ENCODE results near the gene ARRDC3. TPM values are rescaled to one million over a fixed set of nuclear protein-coding genes. Genes with fewer than 3 reads are reported as not detected.
"Not testable (repeated sequence)": the region's sequence is repeated elsewhere in the genome, so short reads cannot be mapped to it uniquely, and the experiment has no call there.

ARRDC3 gene
- total RNA-seq, 1 experiment from 2014 or later, result 41.6 TPM

DNA sequence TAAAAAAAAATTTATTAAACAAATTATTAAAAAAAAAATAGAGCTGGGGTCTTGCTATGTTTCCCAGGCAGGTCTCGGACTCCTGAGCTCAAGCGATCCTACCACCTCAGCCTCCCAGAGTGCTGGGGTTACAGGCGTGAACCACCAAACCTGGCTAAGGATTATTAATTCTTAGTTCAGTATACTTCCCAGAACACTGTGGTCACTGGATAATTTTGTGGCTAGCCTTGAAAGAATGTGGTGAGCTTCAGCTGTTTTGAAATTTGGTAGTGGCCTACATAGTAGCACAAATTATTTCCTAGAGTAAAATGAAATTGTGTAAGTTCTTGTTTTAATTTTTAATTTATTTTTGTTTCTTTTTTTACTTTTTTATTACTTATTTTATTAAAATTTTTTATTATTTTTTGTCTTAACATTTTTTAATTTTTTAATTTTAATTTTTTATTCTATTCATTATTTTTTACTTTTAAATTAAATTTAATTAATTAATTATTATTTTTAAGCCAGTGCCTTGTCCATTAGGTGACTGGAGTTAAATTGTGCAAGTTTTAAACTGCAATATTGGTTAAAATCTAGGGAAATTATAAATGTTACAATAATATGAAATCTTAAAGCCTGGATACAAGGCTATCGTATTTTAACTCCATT is 23.0 kb downstream of the ARRDC3 start:
- Mint-ChIP-seq H3K27me3 (ENCODE audit: insufficient read depth, unreplicated experiment) (no peaks in the 10 kb centered on the region), H3K9me3 (ENCODE audit: unreplicated experiment) (no peaks in the 10 kb centered on the region), H3K27ac (ENCODE audit: low read depth, unreplicated experiment) (no peak overlapping the region), H3K4me3 (ENCODE audit: unreplicated experiment) (no peak overlapping the region), H3K36me3 (ENCODE audit: insufficient read depth, unreplicated experiment) (peaks cover 7% of the 10 kb centered on the region), H3K4me1 (ENCODE audit: insufficient read depth, unreplicated experiment) (peaks cover 19% of the 10 kb centered on the region)
- intact Hi-C loops (cut with micrococcal nuclease), result no loop called here
- TF ChIP-seq, protein P1, sequence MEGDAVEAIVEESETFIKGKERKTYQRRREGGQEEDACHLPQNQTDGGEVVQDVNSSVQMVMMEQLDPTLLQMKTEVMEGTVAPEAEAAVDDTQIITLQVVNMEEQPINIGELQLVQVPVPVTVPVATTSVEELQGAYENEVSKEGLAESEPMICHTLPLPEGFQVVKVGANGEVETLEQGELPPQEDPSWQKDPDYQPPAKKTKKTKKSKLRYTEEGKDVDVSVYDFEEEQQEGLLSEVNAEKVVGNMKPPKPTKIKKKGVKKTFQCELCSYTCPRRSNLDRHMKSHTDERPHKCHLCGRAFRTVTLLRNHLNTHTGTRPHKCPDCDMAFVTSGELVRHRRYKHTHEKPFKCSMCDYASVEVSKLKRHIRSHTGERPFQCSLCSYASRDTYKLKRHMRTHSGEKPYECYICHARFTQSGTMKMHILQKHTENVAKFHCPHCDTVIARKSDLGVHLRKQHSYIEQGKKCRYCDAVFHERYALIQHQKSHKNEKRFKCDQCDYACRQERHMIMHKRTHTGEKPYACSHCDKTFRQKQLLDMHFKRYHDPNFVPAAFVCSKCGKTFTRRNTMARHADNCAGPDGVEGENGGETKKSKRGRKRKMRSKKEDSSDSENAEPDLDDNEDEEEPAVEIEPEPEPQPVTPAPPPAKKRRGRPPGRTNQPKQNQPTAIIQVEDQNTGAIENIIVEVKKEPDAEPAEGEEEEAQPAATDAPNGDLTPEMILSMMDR (IDR thresholded peaks at IDR 0.05; ENCODE audit: unreplicated experiment), result no peak
- no peak for DNase-seq (ENCODE audit: unreplicated experiment)
- POLR2A ChIA-PET, result no interaction called here
- CTCF ChIA-PET, result interaction anchor here (0.6 kb wide), 1 partner anchor 92 kb away, joined by 3 read pairs; no protein-coding TSS in a partner anchor
- BruUV-seq (replicated peaks), result no TSS peak

DNA sequence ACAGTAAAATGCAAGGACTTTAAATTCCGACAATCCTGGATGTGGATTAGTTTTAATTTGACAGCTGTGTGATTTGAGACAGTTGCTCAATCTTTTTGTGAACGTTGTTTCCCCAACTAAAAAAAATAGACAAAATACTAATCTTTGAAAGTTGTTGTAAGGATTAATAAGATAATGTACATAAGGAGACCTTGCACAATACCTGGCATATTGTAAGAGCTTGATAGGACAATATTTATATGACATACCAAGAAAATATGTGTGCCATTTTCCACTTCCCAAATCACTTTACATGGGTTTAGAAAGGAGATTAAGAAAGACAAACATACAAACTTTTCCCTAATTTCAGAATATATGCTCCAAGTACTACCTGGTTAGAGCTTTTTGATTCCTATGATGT is 25.3 kb downstream of the ARRDC3 start:
- BruUV-seq (replicated peaks), result no TSS peak
- Mint-ChIP-seq H3K27me3 (ENCODE audit: insufficient read depth, unreplicated experiment) (no peaks in the 10 kb centered on the region), H3K9me3 (ENCODE audit: unreplicated experiment) (no peaks in the 10 kb centered on the region), H3K27ac (ENCODE audit: low read depth, unreplicated experiment) (peak overlapping the region; percentile 3), H3K4me1 (ENCODE audit: insufficient read depth, unreplicated experiment) (peaks cover 19% of the 10 kb centered on the region), H3K4me3 (ENCODE audit: unreplicated experiment) (no peak overlapping the region), H3K36me3 (ENCODE audit: insufficient read depth, unreplicated experiment) (peaks cover 7% of the 10 kb centered on the region)
- TF ChIP-seq, protein P1 (IDR thresholded peaks at IDR 0.05; ENCODE audit: unreplicated experiment), result no peak
- intact Hi-C loops (cut with micrococcal nuclease), result no loop called here
- DNase-seq (ENCODE audit: unreplicated experiment), result no peak
- POLR2A ChIA-PET, result interaction anchor here (0.9 to 2.3 kb wide), 8 partner anchors 8 to 77 kb away, joined by 3 to 8 read pairs (median 4); no protein-coding TSS in a partner anchor
- CTCF ChIA-PET, result interaction anchor here (0.6 to 1.0 kb wide), 3 partner anchors 52 to 175 kb away, joined by 3 to 6 read pairs (median 4); no protein-coding TSS in a partner anchor

DNA sequence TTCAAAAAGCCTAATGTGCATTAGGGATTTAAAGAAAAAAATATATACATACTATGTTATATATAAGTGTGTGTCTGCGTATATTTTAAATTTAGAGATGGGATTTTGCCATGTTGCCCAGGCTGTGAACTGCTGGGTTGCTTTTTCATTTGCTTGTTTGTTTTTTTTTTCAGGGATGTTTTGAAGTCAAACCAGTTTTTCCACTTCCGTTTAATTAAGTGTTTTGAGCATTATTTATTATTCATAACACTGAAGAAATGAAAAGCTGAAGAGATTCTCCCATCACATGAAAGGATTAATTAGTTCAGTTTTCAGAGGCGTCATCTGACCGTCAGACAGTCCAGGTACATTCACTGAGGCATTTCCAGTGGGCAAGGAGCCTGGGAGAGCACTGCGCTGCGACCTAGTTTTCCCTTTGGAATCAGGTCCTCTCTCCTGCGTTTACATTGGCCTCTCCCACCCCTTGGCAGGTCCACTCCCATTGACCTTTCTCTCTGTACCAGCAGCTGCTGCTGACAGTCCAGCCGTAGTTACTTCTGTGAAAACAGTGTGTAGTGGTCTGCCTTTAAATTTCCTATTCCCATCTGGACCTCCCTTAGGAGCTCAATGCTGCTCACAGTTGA is 26.0 kb downstream of the ARRDC3 start:
- BruUV-seq (replicated peaks), result no TSS peak
- TF ChIP-seq, protein P1 (IDR thresholded peaks at IDR 0.05; ENCODE audit: unreplicated experiment), result no peak
- H3K9me3 Mint-ChIP-seq (ENCODE audit: unreplicated experiment), result no peaks in the 10 kb centered on the region
- DNase-seq (ENCODE audit: unreplicated experiment), result no peak
- no peaks in the 10 kb centered on the region for H3K27me3 Mint-ChIP-seq (ENCODE audit: insufficient read depth, unreplicated experiment)
- POLR2A ChIA-PET, result interaction anchor here (1.0 to 2.3 kb wide), 7 partner anchors 9 to 77 kb away, joined by 3 to 8 read pairs (median 4); no protein-coding TSS in a partner anchor
- intact Hi-C loops (cut with micrococcal nuclease), result no loop called here
- H3K27ac Mint-ChIP-seq (ENCODE audit: low read depth, unreplicated experiment), result no peak overlapping the region
- H3K36me3 Mint-ChIP-seq (ENCODE audit: insufficient read depth, unreplicated experiment), result peaks cover 7% of the 10 kb centered on the region
- no peak overlapping the region for H3K4me3 Mint-ChIP-seq (ENCODE audit: unreplicated experiment)
- H3K4me1 Mint-ChIP-seq (ENCODE audit: insufficient read depth, unreplicated experiment), result peaks cover 19% of the 10 kb centered on the region
- CTCF ChIA-PET, result interaction anchor here (1.0 kb wide), 1 partner anchor 51 kb away, joined by 6 read pairs; no protein-coding TSS in a partner anchor

DNA sequence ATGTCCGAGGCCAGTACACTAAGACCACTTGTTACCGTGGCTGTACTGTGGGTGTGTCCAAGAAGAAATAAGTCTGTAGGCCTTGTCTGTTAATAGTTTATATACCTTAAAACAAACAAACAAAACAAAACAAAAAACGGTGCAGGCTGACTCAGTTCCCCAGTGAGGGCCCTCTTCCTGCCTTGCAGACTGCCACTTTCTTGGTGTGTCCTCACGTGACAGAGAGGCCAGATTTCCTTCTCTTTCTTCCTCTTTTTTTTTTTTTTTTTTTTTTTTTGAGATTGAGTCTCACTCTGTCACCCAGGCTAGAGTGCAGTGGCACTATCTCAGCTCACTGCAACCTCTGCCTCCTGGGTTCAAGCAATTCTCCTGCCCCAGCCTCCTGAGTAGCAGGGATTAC is 28.2 kb downstream of the ARRDC3 start:
- intact Hi-C loops (cut with micrococcal nuclease); H3K36me3 Mint-ChIP-seq (ENCODE audit: insufficient read depth, unreplicated experiment); DNase-seq (ENCODE audit: unreplicated experiment); POLR2A ChIA-PET; H3K9me3 Mint-ChIP-seq (ENCODE audit: unreplicated experiment); BruUV-seq (replicated peaks); H3K4me3 Mint-ChIP-seq (ENCODE audit: unreplicated experiment); H3K27ac Mint-ChIP-seq (ENCODE audit: low read depth, unreplicated experiment); H3K27me3 Mint-ChIP-seq (ENCODE audit: insufficient read depth, unreplicated experiment): not testable (repeated sequence)
- CTCF ChIA-PET, result interaction anchor here (0.6 kb wide), 1 partner anchor 29 kb away, joined by 3 read pairs; no protein-coding TSS in a partner anchor
- peaks cover 24% of the 10 kb centered on the region for H3K4me1 Mint-ChIP-seq (ENCODE audit: insufficient read depth, unreplicated experiment)

All from MCF 10A (cell line).